GM19452 (cell line): ENCODE measurements around the gene GTPBP10.

Source experiments
- ATAC-seq: cut with Tn5 transposase; IDR thresholded peaks from one replicate; pipeline ENCODE4 v1.9.1; 2021; ENCODE audit not compliant: unreplicated experiment

Gene GTPBP10

GRCh38 chr7:90430614-90431460, 84.3 kb downstream of the GTPBP10 start:
- no peak for ATAC-seq

- no peak for ATAC-seq
Observed at GRCh38 chr7:90432752-90433151, 86.2 kb downstream of the GTPBP10 start.

- no peak for ATAC-seq
Observed at GRCh38 chr7:90433221-90433620, 86.7 kb downstream of the GTPBP10 start.
